GM12878 (cell line): Measurements from ENCODE around the gene GPM6B. TPM values are rescaled to one million over a fixed set of nuclear protein-coding genes. Genes with fewer than 3 reads are reported as not detected.

Source experiments
- CHD2 ChIP-seq: IDR thresholded peaks from 2 replicates; pipeline ENCODE4 v1.6.1; 2011; ENCODE audit warnings: low read depth, low read length, improper control_type of control experiment, borderline replicate concordance
- CREM ChIP-seq: IDR thresholded peaks from 2 replicates; pipeline ENCODE4 v1.6.1; 2014; ENCODE audit warnings: antibody characterized with exemption, low read depth
- CTCF ChIP-seq, 3 experiments: IDR thresholded peaks in 2 of 3; conservative IDR thresholded peaks in 1 of 3; 2 replicates each; pipeline ENCODE4 v1.5.1; 2011; ENCODE audit warnings: low read depth in 3 of 3, low read length in 3 of 3, mild to moderate bottlenecking in 3 of 3, control low read depth in 2 of 3, moderate library complexity in 2 of 3, inconsistent platforms in 1 of 3, mixed read lengths in 1 of 3; ENCODE audit not compliant: control insufficient read depth in 2 of 3, insufficient read depth in 1 of 3; ENCODE audit errors: extremely low read depth in 1 of 3
- E2F4 ChIP-seq: IDR thresholded peaks from 2 replicates; pipeline ENCODE4 v1.6.1; 2012; ENCODE audit warnings: low read depth, low read length, improper control_type of control experiment
- ESRRA ChIP-seq: IDR thresholded peaks from 2 replicates; pipeline ENCODE4 v1.6.1; 2012; ENCODE audit warnings: mild to moderate bottlenecking, low read length, improper control_type of control experiment
- FOS ChIP-seq: IDR thresholded peaks from 3 replicates; pipeline ENCODE4 v1.6.1; 2011; ENCODE audit warnings: borderline replicate concordance; ENCODE audit not compliant: insufficient read length; ENCODE audit errors: extremely low read depth
- HDAC2 ChIP-seq: fragments of 200-600 bp; sonication (generic); IDR thresholded peaks from 2 replicates; pipeline ENCODE4 v1.6.1; 2017
- IRF3 ChIP-seq: fragments of 450-650 bp; IDR thresholded peaks from 2 replicates; pipeline ENCODE4 v1.6.1; 2014; ENCODE audit warnings: mild to moderate bottlenecking
- IRF5 ChIP-seq: fragments of 450-650 bp; IDR thresholded peaks from 2 replicates; pipeline ENCODE4 v1.6.1; 2017; ENCODE audit warnings: borderline replicate concordance
- LARP7 ChIP-seq: fragments of 450-650 bp; IDR thresholded peaks from 2 replicates; pipeline ENCODE4 v1.6.1; 2017; ENCODE audit warnings: mild to moderate bottlenecking
- MLLT1 ChIP-seq: fragments of 450-650 bp; IDR thresholded peaks from 2 replicates; pipeline ENCODE4 v1.6.1; 2016; ENCODE audit warnings: mild to moderate bottlenecking
- MTA3 ChIP-seq: IDR thresholded peaks from 2 replicates; pipeline ENCODE4 v1.6.1; 2012; ENCODE audit warnings: low read length, inconsistent platforms, borderline replicate concordance
- NR2C2 ChIP-seq: IDR thresholded peaks from 2 replicates; pipeline ENCODE4 v1.6.1; 2011; ENCODE audit warnings: borderline replicate concordance, low read depth; ENCODE audit not compliant: control insufficient read depth, insufficient read length
- NRF1 ChIP-seq: conservative IDR thresholded peaks from 2 replicates; pipeline ENCODE4 v1.6.1; 2011; ENCODE audit warnings: mild to moderate bottlenecking, low read depth, low read length, improper control_type of control experiment
- POLR2A ChIP-seq: IDR thresholded peaks from 2 replicates; pipeline ENCODE4 v1.6.1; 2011; ENCODE audit warnings: low read depth, mild to moderate bottlenecking, low read length
- RELA ChIP-seq: fragments of 450-650 bp; IDR thresholded peaks from 2 replicates; pipeline ENCODE4 v1.8.0; 2014; ENCODE audit warnings: borderline replicate concordance; ENCODE audit not compliant: partially characterized antibody
- SIN3A ChIP-seq: IDR thresholded peaks from 2 replicates; pipeline ENCODE4 v1.6.1; 2012; ENCODE audit warnings: low read depth, low read length, improper control_type of control experiment
- SMAD5 ChIP-seq: IDR thresholded peaks from 2 replicates; pipeline ENCODE4 v1.6.1; 2016; ENCODE audit warnings: antibody characterized with exemption, low read depth
- TAF1 ChIP-seq: IDR thresholded peaks from 2 replicates; pipeline ENCODE4 v1.6.1; 2011; ENCODE audit warnings: mild to moderate bottlenecking, low read depth, low read length, borderline replicate concordance
- ZBED1 ChIP-seq: IDR thresholded peaks from 2 replicates; pipeline ENCODE4 v1.6.1; 2016; ENCODE audit warnings: borderline replicate concordance
- ZSCAN29 ChIP-seq: fragments of 450-650 bp; IDR thresholded peaks from 2 replicates; pipeline ENCODE4 v1.6.1; 2017; ENCODE audit warnings: mild to moderate bottlenecking, moderate library complexity
- ZZZ3 ChIP-seq: IDR thresholded peaks from 2 replicates; pipeline ENCODE4 v1.6.1; 2011; ENCODE audit warnings: low read depth; ENCODE audit not compliant: control insufficient read depth, insufficient read length
- polyA plus RNA-seq, 11 experiments: library from polyadenylated mRNA; depleted of rRNA in 4 of 11; unstranded in 6 of 11; stranded (reverse) in 5 of 11; fragments of >200 nt; fragmentation: Nextera tagmentation in 4 of 11; fragmentation: Illumina TruSeq in 1 of 11; extraction: Ambion mirVana in 4 of 11; extraction: Trizol in 1 of 11; gene quantifications; 1 replicate in 1 of 11; 2 replicates in 10 of 11; pipeline versions ENCODE4 v1.2.1 to v1.2.3, GENCODE V29; 2011 to 2016; ENCODE audit warnings: inconsistent platforms in 2 of 11, missing spikeins in 2 of 11, low read depth in 1 of 11
- total RNA-seq, 4 experiments: library from RNA; depleted of rRNA in 3 of 4; stranded (reverse); fragments of >200 nt in 3 of 4; fragmentation: Illumina TruSeq in 1 of 4; extraction: Trizol in 1 of 4; gene quantifications; 2 replicates each; pipeline versions ENCODE4 v1.2.1 to v1.2.3, GENCODE V29; 2013 to 2021

GPM6B gene
- total and polyA plus RNA-seq, 10 of the 15 experiments (the other 5 are each of a cell fraction or from before 2014, with no cell fraction given) = 0.01 to 2.6 (median 0.37) TPM; not detected in 2

DNA sequence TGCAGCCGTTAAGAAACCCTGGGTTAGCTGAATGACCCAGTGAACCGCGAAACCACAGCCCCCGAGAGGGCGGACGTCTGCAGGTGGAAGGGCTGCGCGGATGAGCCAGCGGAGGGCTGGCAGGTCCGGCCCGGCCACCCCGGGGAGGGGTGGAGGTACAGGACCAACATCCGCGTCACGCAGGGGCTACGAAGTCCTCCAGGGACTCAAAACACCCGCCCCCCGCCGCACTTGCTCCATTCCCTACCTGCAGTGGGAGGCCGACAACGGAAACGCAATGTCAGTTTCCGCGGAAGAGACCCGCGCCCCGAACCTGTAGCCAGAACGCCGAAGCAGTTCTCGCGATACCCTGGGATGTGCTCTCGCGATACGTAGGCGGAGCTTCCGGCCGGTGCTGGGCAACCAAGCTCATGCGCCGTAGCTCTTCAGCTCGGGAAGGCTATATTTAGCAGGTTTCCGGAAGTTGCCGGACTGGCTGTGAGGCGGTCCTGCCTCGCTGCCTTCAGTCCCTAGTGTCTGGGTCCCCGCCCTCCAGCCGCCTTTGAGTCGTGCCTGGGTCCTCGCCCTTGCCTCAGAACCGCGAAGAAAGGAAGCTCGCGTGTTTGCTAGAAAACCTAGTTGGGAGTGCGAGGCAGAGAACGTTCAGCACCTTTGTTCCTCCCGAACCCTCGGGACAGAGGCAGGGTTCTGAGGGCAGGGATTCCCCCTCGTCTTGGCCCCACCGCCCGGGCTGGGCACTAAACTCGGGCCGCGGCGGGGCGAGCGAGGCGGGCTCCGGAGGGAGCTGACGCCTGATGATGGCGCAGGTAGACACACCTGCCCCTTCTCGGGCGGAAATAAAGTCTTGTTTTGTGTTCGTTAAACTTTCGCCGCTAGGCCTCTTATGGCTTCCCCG is 82.4 kb downstream of the GPM6B start, which contains the start of the genes OFD1 and TRAPPC2 (continued):
- peak; percentile 67; the same call in 1 of the 2 replicates for TF ChIP-seq MLLT1
- TF ChIP-seq SMAD5 = peak; percentile 42; the same call in 1 of the 2 replicates
- 0 out of 2 replicates have a peak, but pooled peaks have one; percentile 58 for TF ChIP-seq E2F4
- 0 out of 2 replicates have a peak, but pooled peaks have one; percentile 12 for TF ChIP-seq SIN3A
- TF ChIP-seq ZBED1 = peak; percentile 67; the same call in 1 of the 2 replicates
- TF ChIP-seq RELA = no peak
- no peak for TF ChIP-seq MTA3
- TF ChIP-seq ESRRA = no peak
- TF ChIP-seq NR2C2 = no peak
- no peak for TF ChIP-seq ZZZ3
- TF ChIP-seq FOS = no peak
- no peak for TF ChIP-seq IRF3
- TF ChIP-seq CHD2 = peak; percentile 100
- no peak for TF ChIP-seq CTCF (IDR thresholded peaks at IDR 0.05 in 2 of 3, conservative IDR thresholded peaks at IDR 0.05 in 1 of 3; ENCODE audit: control insufficient read depth in 2 of 3, extremely low read depth in 1 of 3, insufficient read depth in 1 of 3, low read depth in 3 of 3, low read length in 3 of 3)
- no peak for TF ChIP-seq HDAC2
- no peak; the same call in none of the 2 replicates for TF ChIP-seq LARP7
- peak; percentile 39 for TF ChIP-seq NRF1
- TF ChIP-seq IRF5 = peak; percentile 88
- peak; percentile 19; the same call in 1 of the 2 replicates for TF ChIP-seq CREM
- TF ChIP-seq ZSCAN29 = 0 out of 2 replicates have a peak, but pooled peaks have one; percentile 33
- peak; percentile 87 for TF ChIP-seq POLR2A
- TF ChIP-seq TAF1 = peak; percentile 57; the same call in 1 of the 2 replicates
